K562 (cell line): ENCODE results near the gene CTNNA3. TPM values are rescaled to one million over a fixed set of nuclear protein-coding genes. Genes with fewer than 3 reads are reported as not detected.

Experiments
- ATAC-seq: fragments of 200-7000 bp; cut with Tn5 transposase; 3 replicates; pipeline ENCODE4 v1.9.1; 2020; ENCODE audit warnings: moderate library complexity
- BruUV-seq: library from RNA; stranded (reverse); fragments of 400-500 nt; replicated peaks from 2 replicates; lab custom pipeline; 2021; lab: Mats Ljungman, UMichigan
- CTCF ChIA-PET: fragments of 300-600 bp; formaldehyde crosslinking; extraction: SDS; loops from one replicate; lab custom pipeline; 2021; ENCODE audit warnings: low intra/inter-chr PET ratio; lab: Yijun Ruan, JAX
- POLR2A ChIA-PET: fragments of 300-600, 350-650 bp; sonication (Branson Sonifier 250); formaldehyde crosslinking; extraction: SDS; loops from one replicate; lab custom pipeline; 2021; ENCODE audit warnings: antibody characterized with exemption, inconsistent platforms; lab: Yijun Ruan, JAX
- DNase-seq, 4 experiments: peaks; one replicate each; pipeline versions ENCODE4 v3.0.0 to v3.0.0-alpha.2; 2011 to 2018; ENCODE audit warnings: low spot score in 3 of 4, mixed read lengths in 3 of 4; ENCODE audit errors: extremely low read depth in 1 of 4
- FAIRE-seq: peaks from 2 replicates; lab custom pipeline; 2011; peaks lifted over from hg19 to GRCh38; lab: Jason Lieb, UNC
- H2AFZ ChIP-seq: 2 replicates; pipeline ENCODE4 v1.6.0; 2011; ENCODE audit warnings: low read depth, low read length, control low read depth, inconsistent platforms
- H3K27ac ChIP-seq: fragments of 200-600 bp; 3 replicates; pipeline ENCODE4 v1.8.0; 2011; ENCODE audit warnings: low read depth, mild to moderate bottlenecking, control low read depth, inconsistent platforms, low read length, moderate library complexity, mixed read lengths; ENCODE audit errors: extremely low read depth
- H3K27me3 ChIP-seq, 2 experiments: fragments of 300-600 bp in 1 of 2; 2 replicates in 1 of 2; 3 replicates in 1 of 2; pipeline versions ENCODE4 v1.6.0 to v1.8.0; 2011; ENCODE audit warnings: inconsistent platforms in 2 of 2, low read length in 2 of 2, mild to moderate bottlenecking in 1 of 2, mixed read lengths in 1 of 2, moderate library complexity in 1 of 2; ENCODE audit not compliant: control insufficient read depth in 2 of 2, insufficient read depth in 2 of 2
- H3K36me3 ChIP-seq: fragments of 300-600 bp; 3 replicates; pipeline ENCODE4 v1.8.0; 2011; ENCODE audit warnings: mild to moderate bottlenecking, low read length, inconsistent platforms; ENCODE audit not compliant: control insufficient read depth, insufficient read depth
- H3K4me1 ChIP-seq, 2 experiments: fragments of 200-600 bp in 1 of 2; replicated peaks in 1 of 2; 2 replicates in 1 of 2; 3 replicates in 1 of 2; pipeline versions ENCODE4 v1.5.1 to v1.8.0; 2011; ENCODE audit warnings: inconsistent platforms in 2 of 2, low read length in 2 of 2, mild to moderate bottlenecking in 1 of 2, mixed read lengths in 1 of 2, moderate library complexity in 1 of 2; ENCODE audit not compliant: control insufficient read depth in 2 of 2, insufficient read depth in 2 of 2
- H3K4me2 ChIP-seq: 2 replicates; pipeline ENCODE4 v1.6.1; 2011; ENCODE audit warnings: low read length, control low read depth, inconsistent platforms, mixed read lengths; ENCODE audit not compliant: insufficient read depth
- H3K4me3 ChIP-seq: fragments of 200-600 bp; sonication (generic), shearing (Covaris generic); 2 replicates; pipeline ENCODE4 v1.5.1; 2016; ENCODE audit warnings: control low read depth, inconsistent platforms
- H3K79me2 ChIP-seq: fragments of 200-600 bp; 3 replicates; pipeline ENCODE4 v1.8.0; 2011; ENCODE audit warnings: low read length, inconsistent platforms; ENCODE audit not compliant: control insufficient read depth, insufficient read depth
- H3K9ac ChIP-seq, 2 experiments: 2 replicates each; pipeline versions ENCODE4 v1.6.0 to v1.6.1; 2011; ENCODE audit warnings: low read depth in 2 of 2, low read length in 2 of 2, control low read depth in 1 of 2, inconsistent platforms in 1 of 2, mild to moderate bottlenecking in 1 of 2, mixed read lengths in 1 of 2; ENCODE audit not compliant: insufficient read depth in 1 of 2
- H3K9me1 ChIP-seq: one replicate; pipeline ENCODE4 v1.6.0; 2011; ENCODE audit warnings: inconsistent platforms, mild to moderate bottlenecking, low read length, moderate library complexity; ENCODE audit not compliant: control insufficient read depth, insufficient read depth
- H3K9me3 ChIP-seq: replicated peaks from 2 replicates; pipeline ENCODE4 v1.5.1; 2011; ENCODE audit warnings: low read depth, low read length, inconsistent platforms; ENCODE audit not compliant: control insufficient read depth, insufficient read depth
- H4K20me1 ChIP-seq: replicated peaks from 2 replicates; pipeline ENCODE4 v1.6.1; 2011; ENCODE audit warnings: low read length, inconsistent platforms, mixed read lengths; ENCODE audit not compliant: control insufficient read depth, insufficient read depth
- CHCHD3 ChIP-seq: fragments of 250-450 bp; sonication (Bioruptor Pico); IDR thresholded peaks from 2 replicates; pipeline ENCODE4 v2.1.2; 2022; ENCODE audit warnings: mild to moderate bottlenecking
- CREM ChIP-seq: IDR thresholded peaks from 2 replicates; pipeline ENCODE4 v1.6.1; 2014; ENCODE audit warnings: antibody characterized with exemption, low read depth
- DIDO1 ChIP-seq: fragments of 450-650 bp; IDR thresholded peaks from 2 replicates; pipeline ENCODE4 v1.6.1; 2016; ENCODE audit warnings: low read depth, missing biosample characterization, missing genetic modification characterization
- DNMT1 ChIP-seq: fragments of 450-650 bp; IDR thresholded peaks from 2 replicates; pipeline ENCODE4 v1.6.1; 2016; ENCODE audit warnings: antibody characterized with exemption, mild to moderate bottlenecking
- E2F6 ChIP-seq, 2 experiments: IDR thresholded peaks; 2 replicates each; pipeline ENCODE4 v1.6.1; 2011; ENCODE audit warnings: borderline replicate concordance in 1 of 2, control low read depth in 1 of 2, low read depth in 1 of 2, low read length in 1 of 2, mild to moderate bottlenecking in 1 of 2, mixed read lengths in 1 of 2, moderate library complexity in 1 of 2; ENCODE audit not compliant: insufficient read depth in 1 of 2, insufficient read length in 1 of 2, poor library complexity in 1 of 2, severe bottlenecking in 1 of 2; ENCODE audit errors: extremely low read depth in 1 of 2
- FOXO4 ChIP-seq: fragments of 450-650 bp; formaldehyde crosslinking; IDR thresholded peaks from 2 replicates; pipeline ENCODE4 v1.4.0; 2020; ENCODE audit warnings: mild to moderate bottlenecking, moderate library complexity
- HMG20B ChIP-seq: fragments of 250-450 bp; sonication (Bioruptor Pico); IDR thresholded peaks from 2 replicates; pipeline ENCODE4 v1.5.0; 2021; ENCODE audit warnings: mild to moderate bottlenecking
- KDM2B ChIP-seq: fragments of 250-450 bp; sonication (Bioruptor Pico); IDR thresholded peaks from 2 replicates; pipeline ENCODE4 v1.8.0; 2021; ENCODE audit warnings: mild to moderate bottlenecking, moderate library complexity
- KLF13 ChIP-seq: fragments of 450-650 bp; IDR thresholded peaks from 2 replicates; pipeline ENCODE4 v1.6.1; 2016; ENCODE audit warnings: missing genetic modification characterization, low read depth, mild to moderate bottlenecking, missing compliant biosample characterization, moderate library complexity, borderline replicate concordance
- MAX ChIP-seq: sonication (generic); formaldehyde crosslinking; IDR thresholded peaks from 2 replicates; pipeline ENCODE4 v1.9.0; 2022; ENCODE audit warnings: mild to moderate bottlenecking, missing genetic modification reagents
- MCM7 ChIP-seq, 2 experiments: fragments of 450-650 bp; IDR thresholded peaks; 2 replicates each; pipeline ENCODE4 v1.6.1; 2016 to 2018
- MTA2 ChIP-seq: fragments of 450-650 bp; IDR thresholded peaks from 2 replicates; pipeline ENCODE4 v1.6.1; 2016; ENCODE audit warnings: low read depth
- PRPF4 ChIP-seq: fragments of 200-400 bp; formaldehyde crosslinking; IDR thresholded peaks from one replicate; pipeline ENCODE4 v1.6.1; 2017; ENCODE audit warnings: low read length, low read depth, mild to moderate bottlenecking; ENCODE audit not compliant: insufficient read depth, poor library complexity, severe bottlenecking
- SNRNP70 ChIP-seq: fragments of 200-400 bp; formaldehyde crosslinking; optimal IDR thresholded peaks from 2 replicates; pipeline ENCODE3; 2017; ENCODE audit warnings: low read depth, low read length
- TGIF2 ChIP-seq: sonication (generic); formaldehyde crosslinking; IDR thresholded peaks from 2 replicates; pipeline ENCODE4 v1.8.1; 2022; ENCODE audit warnings: mild to moderate bottlenecking, missing genetic modification reagents, moderate library complexity
- WHSC1 ChIP-seq: IDR thresholded peaks from one replicate; pipeline ENCODE4 v1.6.1; 2012; ENCODE audit warnings: low read length, control low read depth, inconsistent platforms
- ZNF23 ChIP-seq: fragments of 250-450 bp; sonication (Bioruptor Pico); IDR thresholded peaks from 2 replicates; pipeline ENCODE4 v1.4.0; 2020; ENCODE audit warnings: mild to moderate bottlenecking
- ZNF444 ChIP-seq: fragments of 250-450 bp; sonication (Bioruptor Pico); IDR thresholded peaks from 2 replicates; pipeline ENCODE4 v1.4.0; 2020; ENCODE audit warnings: mild to moderate bottlenecking, moderate library complexity
- ZNF830 ChIP-seq: fragments of 250-450 bp; sonication (Bioruptor Pico); IDR thresholded peaks from 2 replicates; pipeline ENCODE4 v1.5.0; 2021; ENCODE audit warnings: mild to moderate bottlenecking
- WGBS: fragments of 100-300 bp; shearing (Covaris generic); methylation state at CpG from one replicate; pipeline ENCODE4 v1.1.6; 2016; ENCODE audit warnings: low coverage, mixed read lengths; ENCODE audit not compliant: insufficient coverage; ENCODE audit errors: missing lambda C conversion rate; 5-methylcytosine and 5-hydroxymethylcytosine counted together
- in situ Hi-C: fragments of 300-500 bp; cut with MboI; formaldehyde crosslinking; loops from 4 replicates; pipeline ENCODE4 v1.15.0; 2018; ENCODE audit warnings: inconsistent platforms, mixed read lengths
- intact Hi-C: fragments of 100-400 bp; cut with micrococcal nuclease; formaldehyde crosslinking; loops from 2 replicates; pipeline ENCODE4 v1.14.2; 2022
- polyA plus RNA-seq, 8 experiments: library from polyadenylated mRNA; depleted of rRNA in 4 of 8; stranded (reverse) in 5 of 8; unstranded in 3 of 8; fragments of >200 nt; fragmentation: Nextera tagmentation in 2 of 8; fragmentation: Illumina TruSeq in 1 of 8; extraction: Ambion mirVana in 2 of 8; extraction: Trizol in 1 of 8; gene quantifications; 2 replicates each; pipeline versions ENCODE4 v1.2.1 to v1.2.3, GENCODE V29; 2011 to 2014; ENCODE audit warnings: inconsistent platforms in 1 of 8, missing spikeins in 1 of 8
- total RNA-seq, 7 experiments: library from RNA; depleted of rRNA in 6 of 7; stranded (reverse); fragments of >200 nt in 6 of 7; fragmentation: Illumina TruSeq in 2 of 7; extraction: Trizol in 2 of 7; gene quantifications; 2 replicates each; pipeline versions ENCODE4 v1.2.1 to v1.2.3, GENCODE V29; 2011 to 2021; ENCODE audit warnings: low replicate concordance in 1 of 7

CTNNA3 gene
- total and polyA plus RNA-seq, 9 of the 15 experiments (the other 6 are each of a cell fraction or from before 2014, with no cell fraction given): 0.04 TPM; not detected in 8

GRCh38 chr10:66326876-66327275 lies 1369.1 kb downstream of the CTNNA3 start (continued):
- TF ChIP-seq CREM (no peak), ZNF23 (CRISPR knock-in tag) (no peak), SNRNP70 (no peak), DIDO1 (tag) (no peak), KDM2B (CRISPR knock-in tag) (no peak), E2F6 (IDR thresholded peaks at IDR 0.05; ENCODE audit: borderline replicate concordance in 1 of 2, extremely low read depth in 1 of 2, insufficient read depth in 1 of 2, insufficient read length in 1 of 2, low read depth in 1 of 2, low read length in 1 of 2, poor library complexity in 1 of 2, severe bottlenecking in 1 of 2) (no peak), PRPF4 (no peak), MAX (CRISPR knock-in tag) (no peak)
- TF ChIP-seq, all 486 proteins: peak for 0

GRCh38 chr10:66322777-66323176 lies 1373.2 kb downstream of the CTNNA3 start:
- no TSS peak for BruUV-seq
- H4K20me1 ChIP-seq: no peaks in the 10 kb centered on the region
- ChIA-PET CTCF (no interaction called here), POLR2A (no interaction called here)
- no peak for DNase-seq
- H3K27me3 ChIP-seq: no peaks in the 10 kb centered on the region
- in situ Hi-C loops (no loop called here), intact Hi-C loops (no loop called here)
- H3K36me3 ChIP-seq: no peaks in the 10 kb centered on the region
- WGBS: 3% methylated on average over 2 of the region's 2 CpGs
- H3K9ac ChIP-seq: no peak overlapping the region
- H3K9me1 ChIP-seq: no peaks in the 10 kb centered on the region
- no peak overlapping the region for H3K27ac ChIP-seq
- no peaks in the 10 kb centered on the region for H3K79me2 ChIP-seq
- H3K4me3 ChIP-seq: no peak overlapping the region
- FAIRE-seq: no peak
- H3K4me1 ChIP-seq: no peaks in the 10 kb centered on the region
- H3K9me3 ChIP-seq: no peaks in the 10 kb centered on the region
- no peak overlapping the region for H2AFZ ChIP-seq
- ATAC-seq: no peak
- H3K4me2 ChIP-seq: no peak overlapping the region
- TF ChIP-seq CHCHD3 (CRISPR knock-in tag) (no peak), HMG20B (CRISPR knock-in tag) (no peak), ZNF444 (CRISPR knock-in tag) (no peak), MTA2 (no peak), FOXO4 (CRISPR knock-in tag) (no peak), TGIF2 (CRISPR knock-in tag) (no peak), KLF13 (tag) (no peak), ZNF830 (CRISPR knock-in tag) (no peak), MCM7 (IDR thresholded peaks at IDR 0.05) (no peak), DNMT1 (no peak), WHSC1 (no peak)
